SK-N-SH (cell line): ENCODE measurements around the gene RYR3. TPM values are rescaled to one million over a fixed set of nuclear protein-coding genes. Genes with fewer than 3 reads are reported as not detected.

Source experiments
- CTCF ChIA-PET: fragments of 300-600, 350-600 bp; formaldehyde crosslinking; extraction: SDS; loops from one replicate; lab custom pipeline; 2021; lab: Yijun Ruan, JAX
- POLR2A ChIA-PET: fragments of 350-600 bp; sonication (Branson Sonifier 250); formaldehyde crosslinking; extraction: SDS; loops from one replicate; lab custom pipeline; 2020; ENCODE audit warnings: antibody characterized with exemption, inconsistent platforms; lab: Yijun Ruan, JAX
- DNase-seq: peaks from one replicate; pipeline ENCODE4 v3.0.0; 2012
- H2AFZ ChIP-seq: fragments of 200-600 bp; sonication (generic); 2 replicates; pipeline ENCODE4 v1.8.1; 2016; ENCODE audit warnings: antibody characterized with exemption, mild to moderate bottlenecking, low read depth
- H3F3A ChIP-seq: fragments of 200-600 bp; sonication (generic); replicated peaks from 2 replicates; pipeline ENCODE3; 2016; ENCODE audit warnings: antibody characterized with exemption, mild to moderate bottlenecking; ENCODE audit not compliant: insufficient read depth
- H3K27ac ChIP-seq, 2 experiments: fragments of 200-500 bp in 1 of 2; fragments of 200-600 bp in 1 of 2; sonication (Bioruptor generic) in 1 of 2; sonication (generic), shearing (Covaris generic) in 1 of 2; 2 replicates each; pipeline versions ENCODE4 v1.5.1 to v1.6.1; 2014 to 2016; ENCODE audit warnings: low read depth in 2 of 2, inconsistent platforms in 1 of 2, low read length in 1 of 2, mild to moderate bottlenecking in 1 of 2, mixed read lengths in 1 of 2
- H3K27me3 ChIP-seq: fragments of 200-600 bp; sonication (generic), shearing (Covaris generic); 2 replicates; pipeline ENCODE4 v1.6.1; 2016; ENCODE audit warnings: mixed run types; ENCODE audit not compliant: insufficient read depth
- H3K36me3 ChIP-seq, 2 experiments: fragments of 200-500 bp in 1 of 2; fragments of 200-600 bp in 1 of 2; sonication (Bioruptor generic) in 1 of 2; sonication (generic) in 1 of 2; replicated peaks in 1 of 2; 2 replicates each; pipeline versions ENCODE3 to v1.5.1; 2014 to 2016; ENCODE audit warnings: low read length in 1 of 2, mild to moderate bottlenecking in 1 of 2; ENCODE audit not compliant: insufficient read depth in 2 of 2, control insufficient read depth in 1 of 2
- H3K4me1 ChIP-seq, 2 experiments: fragments of 200-500 bp in 1 of 2; fragments of 200-600 bp in 1 of 2; sonication (Bioruptor generic) in 1 of 2; sonication (generic), shearing (Covaris generic) in 1 of 2; 2 replicates each; pipeline versions ENCODE4 v1.5.1 to v1.6.1; 2014 to 2016; ENCODE audit warnings: low read depth in 1 of 2, low read length in 1 of 2, mixed run types in 1 of 2; ENCODE audit not compliant: insufficient read depth in 2 of 2, control insufficient read depth in 1 of 2
- H3K4me2 ChIP-seq: fragments of 200-600 bp; sonication (generic), shearing (Covaris generic); 2 replicates; pipeline ENCODE4 v1.6.1; 2017; ENCODE audit warnings: mixed run types
- H3K4me3 ChIP-seq, 2 experiments: fragments of 200-500 bp in 1 of 2; fragments of 200-600 bp in 1 of 2; sonication (Bioruptor generic) in 1 of 2; sonication (generic), shearing (Covaris generic) in 1 of 2; 2 replicates each; pipeline versions ENCODE4 v1.5.1 to v1.8.1; 2014 to 2016; ENCODE audit warnings: low read depth in 2 of 2, inconsistent platforms in 1 of 2, low read length in 1 of 2, mild to moderate bottlenecking in 1 of 2, mixed read lengths in 1 of 2, moderate library complexity in 1 of 2
- H3K79me2 ChIP-seq: fragments of 200-600 bp; sonication (generic); 2 replicates; pipeline ENCODE4 v1.8.1; 2017; ENCODE audit warnings: mild to moderate bottlenecking; ENCODE audit not compliant: insufficient read depth
- H3K9ac ChIP-seq: fragments of 200-600 bp; sonication (generic); 2 replicates; pipeline ENCODE4 v1.6.1; 2017; ENCODE audit warnings: mixed run types
- H3K9me2 ChIP-seq: fragments of 200-600 bp; sonication (generic); 2 replicates; pipeline ENCODE4 v1.6.1; 2017; ENCODE audit warnings: mixed run types
- H3K9me3 ChIP-seq: fragments of 200-600 bp; sonication (generic); 2 replicates; pipeline ENCODE4 v1.6.1; 2017; ENCODE audit warnings: mixed run types, mild to moderate bottlenecking, moderate library complexity
- H4K20me1 ChIP-seq: fragments of 200-600 bp; sonication (generic); 2 replicates; pipeline ENCODE4 v1.6.1; 2017; ENCODE audit warnings: mild to moderate bottlenecking, mixed run types; ENCODE audit not compliant: insufficient read depth
- CHD2 ChIP-seq: fragments of 150-350 bp; IDR thresholded peaks from 2 replicates; pipeline ENCODE4 v1.6.1; 2018; ENCODE audit warnings: low read length; ENCODE audit not compliant: partially characterized antibody
- CTCF ChIP-seq: fragments of 200-600 bp; sonication (generic); IDR thresholded peaks from 2 replicates; pipeline ENCODE4 v1.6.1; 2017; ENCODE audit warnings: antibody characterized with exemption, mild to moderate bottlenecking, moderate library complexity
- EP300 ChIP-seq, 2 experiments: IDR thresholded peaks; 2 replicates each; pipeline versions ENCODE4 v1.4.0 to v1.6.1; 2012; ENCODE audit warnings: borderline replicate concordance in 1 of 2, low read depth in 1 of 2, low read length in 1 of 2
- FOSL2 ChIP-seq: IDR thresholded peaks from 2 replicates; pipeline ENCODE4 v1.4.0; 2012; ENCODE audit warnings: low read depth, mild to moderate bottlenecking, moderate library complexity, borderline replicate concordance
- FOXM1 ChIP-seq: IDR thresholded peaks from 2 replicates; pipeline ENCODE4 v1.4.0; 2012; ENCODE audit warnings: low read depth, mild to moderate bottlenecking
- GATA2 ChIP-seq: sonication (generic); formaldehyde crosslinking; IDR thresholded peaks from 2 replicates; pipeline ENCODE4 v1.5.0; 2020; ENCODE audit warnings: mild to moderate bottlenecking, missing genetic modification reagents
- MEF2A ChIP-seq: IDR thresholded peaks from 2 replicates; pipeline ENCODE4 v1.4.0; 2012; ENCODE audit warnings: low read depth, borderline replicate concordance
- RAD21 ChIP-seq: IDR thresholded peaks from 2 replicates; pipeline ENCODE4 v1.6.1; 2012; ENCODE audit warnings: mild to moderate bottlenecking, low read length
- RCOR1 ChIP-seq: fragments of 150-350 bp; IDR thresholded peaks from 2 replicates; pipeline ENCODE4 v1.6.1; 2017; ENCODE audit warnings: antibody characterized with exemption, low read length
- RXRA ChIP-seq: IDR thresholded peaks from 2 replicates; pipeline ENCODE4 v1.4.0; 2012; ENCODE audit warnings: low read depth, mild to moderate bottlenecking, borderline replicate concordance
- SMC3 ChIP-seq: IDR thresholded peaks from 2 replicates; pipeline ENCODE4 v1.6.1; 2012; ENCODE audit warnings: low read depth, low read length, improper control_type of control experiment
- TAF1 ChIP-seq: IDR thresholded peaks from 2 replicates; pipeline ENCODE4 v1.6.1; 2012; ENCODE audit warnings: low read depth, mild to moderate bottlenecking, low read length, moderate library complexity, borderline replicate concordance
- TCF12 ChIP-seq: IDR thresholded peaks from 2 replicates; pipeline ENCODE4 v1.4.0; 2012
- YY1 ChIP-seq: IDR thresholded peaks from 2 replicates; pipeline ENCODE4 v1.4.0; 2012; ENCODE audit warnings: low read depth, mild to moderate bottlenecking
- WGBS: methylation state at CpG from one replicate; pipeline ENCODE4 v1.1.6; 2017; ENCODE audit warnings: low lambda C conversion rate; 5-methylcytosine and 5-hydroxymethylcytosine counted together
- polyA plus RNA-seq, 3 experiments: library from polyadenylated mRNA; depleted of rRNA; stranded (reverse); fragments of >200 nt; gene quantifications; 2 replicates each; pipeline ENCODE4 v1.2.3, GENCODE V29; 2012
- TF ChIP-seq, protein P1 (sequence below): fragments of 150-350 bp; IDR thresholded peaks from 2 replicates; pipeline ENCODE4 v1.6.1; 2016; ENCODE audit warnings: mild to moderate bottlenecking, low read depth, low read length
- TF ChIP-seq, protein P2 (sequence below): fragments of 150-350 bp; IDR thresholded peaks from 2 replicates; pipeline ENCODE4 v1.6.1; 2017; ENCODE audit warnings: antibody characterized with exemption, low read length, low read depth, borderline replicate concordance

RYR3 gene
- polyA plus RNA-seq, 1 of the 3 experiments (the other 2 are of a cell fraction) = 0.02 TPM

DNA sequence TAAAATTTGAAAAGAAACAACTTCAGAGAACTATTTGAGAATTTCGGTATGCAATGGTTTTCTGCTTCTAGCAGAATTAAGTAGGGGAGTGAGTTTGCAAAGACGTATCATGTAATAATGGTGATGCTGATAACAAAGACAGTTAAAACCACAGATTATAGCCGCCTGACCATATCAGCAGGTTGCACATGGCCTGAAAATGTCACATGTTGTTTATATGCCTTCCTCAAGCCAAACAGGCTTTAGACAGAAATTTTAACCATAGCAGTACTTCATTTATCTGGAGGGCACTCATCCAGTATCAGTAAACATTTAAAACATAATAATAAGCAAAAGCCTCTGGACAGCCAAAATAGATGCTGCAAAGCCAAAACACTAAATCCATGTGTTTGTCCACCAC is 131.7 kb downstream of the RYR3 start:
- CTCF ChIA-PET = no interaction called here
- H3K9me3 ChIP-seq = no peaks in the 10 kb centered on the region
- WGBS = 53% methylated on average over 3 of the region's 3 CpGs
- no peaks in the 10 kb centered on the region for H3K9me2 ChIP-seq
- no peaks in the 10 kb centered on the region for H3F3A ChIP-seq
- no peaks in the 10 kb centered on the region for H4K20me1 ChIP-seq
- no peak overlapping the region for H3K27ac ChIP-seq
- no peaks in the 10 kb centered on the region for H3K4me1 ChIP-seq
- H3K79me2 ChIP-seq = no peaks in the 10 kb centered on the region
- no peak for DNase-seq
- H3K27me3 ChIP-seq = no peaks in the 10 kb centered on the region; the same call in 1 of the 2 replicates
- no peak overlapping the region for H3K4me2 ChIP-seq
- no peak overlapping the region for H3K9ac ChIP-seq
- H2AFZ ChIP-seq = no peak overlapping the region
- no peaks in the 10 kb centered on the region for H3K36me3 ChIP-seq
- no peak overlapping the region for H3K4me3 ChIP-seq
- TF ChIP-seq FOSL2 (no peak), TAF1 (no peak), RCOR1 (no peak), SMC3 (no peak), MEF2A (no peak), CHD2 (no peak), RXRA (no peak), EP300 (IDR thresholded peaks at IDR 0.05; ENCODE audit: borderline replicate concordance in 1 of 2, low read depth in 1 of 2, low read length in 1 of 2) (no peak), RAD21 (no peak), GATA2 (CRISPR knock-in tag) (no peak), FOXM1 (no peak)
- TF ChIP-seq, protein P1, sequence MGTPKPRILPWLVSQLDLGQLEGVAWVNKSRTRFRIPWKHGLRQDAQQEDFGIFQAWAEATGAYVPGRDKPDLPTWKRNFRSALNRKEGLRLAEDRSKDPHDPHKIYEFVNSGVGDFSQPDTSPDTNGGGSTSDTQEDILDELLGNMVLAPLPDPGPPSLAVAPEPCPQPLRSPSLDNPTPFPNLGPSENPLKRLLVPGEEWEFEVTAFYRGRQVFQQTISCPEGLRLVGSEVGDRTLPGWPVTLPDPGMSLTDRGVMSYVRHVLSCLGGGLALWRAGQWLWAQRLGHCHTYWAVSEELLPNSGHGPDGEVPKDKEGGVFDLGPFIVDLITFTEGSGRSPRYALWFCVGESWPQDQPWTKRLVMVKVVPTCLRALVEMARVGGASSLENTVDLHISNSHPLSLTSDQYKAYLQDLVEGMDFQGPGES = no peak
- TF ChIP-seq, protein P2, sequence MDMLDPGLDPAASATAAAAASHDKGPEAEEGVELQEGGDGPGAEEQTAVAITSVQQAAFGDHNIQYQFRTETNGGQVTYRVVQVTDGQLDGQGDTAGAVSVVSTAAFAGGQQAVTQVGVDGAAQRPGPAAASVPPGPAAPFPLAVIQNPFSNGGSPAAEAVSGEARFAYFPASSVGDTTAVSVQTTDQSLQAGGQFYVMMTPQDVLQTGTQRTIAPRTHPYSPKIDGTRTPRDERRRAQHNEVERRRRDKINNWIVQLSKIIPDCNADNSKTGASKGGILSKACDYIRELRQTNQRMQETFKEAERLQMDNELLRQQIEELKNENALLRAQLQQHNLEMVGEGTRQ = no peak
- POLR2A ChIA-PET = no interaction called here

GRCh38 chr15:33443708-33444107 is 132.9 kb downstream of the RYR3 start:
- no peaks in the 10 kb centered on the region for H3K79me2 ChIP-seq
- 0% methylated on average over 1 of the region's 1 CpG for WGBS
- ChIA-PET POLR2A (no interaction called here), CTCF (interaction anchor here (0.8 kb wide), 1 partner anchor 13 kb away, joined by 3 read pairs; no protein-coding TSS in a partner anchor)
- H3K9ac ChIP-seq = no peak overlapping the region
- no peaks in the 10 kb centered on the region for H3K36me3 ChIP-seq
- H3K9me2 ChIP-seq = no peaks in the 10 kb centered on the region
- no peak overlapping the region for H3K4me3 ChIP-seq
- H3K4me2 ChIP-seq = no peak overlapping the region
- no peak for TF ChIP-seq TCF12
- no peak for TF ChIP-seq CTCF
- no peak for TF ChIP-seq YY1
- TF ChIP-seq CHD2 = no peak
- TF ChIP-seq TAF1 = no peak
- H4K20me1 ChIP-seq = no peaks in the 10 kb centered on the region
- no peaks in the 10 kb centered on the region for H3K4me1 ChIP-seq
- no peak overlapping the region for H2AFZ ChIP-seq
- H3F3A ChIP-seq = no peaks in the 10 kb centered on the region
- no peak overlapping the region for H3K27ac ChIP-seq
- no peaks in the 10 kb centered on the region; the same call in 1 of the 2 replicates for H3K27me3 ChIP-seq
- H3K9me3 ChIP-seq = no peaks in the 10 kb centered on the region
- no peak for DNase-seq
